Measurements from ENCODE around the gene PRIMA1. TPM values are rescaled to one million over a fixed set of nuclear protein-coding genes. Genes with fewer than 3 reads are reported as not detected.

The PRIMA1 gene
- total and polyA plus RNA-seq, 2 donors (not counting 1 experiment from before 2014, with no cell fraction given) = not detected

GRCh38 chr14:93736378-93737014, 51.8 kb downstream of the PRIMA1 start:
- TF ChIP-seq EZH2 (IDR thresholded peaks at IDR 0.05; ENCODE audit: low read length, missing control alignments) (no peak), CTCF (conservative IDR thresholded peaks at IDR 0.05 in 1 of 2, IDR thresholded peaks at IDR 0.05 in 1 of 2; ENCODE audit: low read depth in 1 of 2, low read length in 2 of 2) (no peak)
- H3K79me2 ChIP-seq (ENCODE audit: control insufficient read depth, insufficient read depth, low read length) = no peaks in the 10 kb centered on the region
- no peaks in the 10 kb centered on the region for H3K9me3 ChIP-seq (ENCODE audit: control insufficient read depth, insufficient read depth, low read depth, low read length)
- DNase-seq (ENCODE audit: low read depth in 2 of 2) = no peak
- H3K4me2 ChIP-seq (ENCODE audit: extremely low read depth, insufficient read depth, low read length) = no peak overlapping the region
- H3K27me3 ChIP-seq (ENCODE audit: control insufficient read depth, insufficient read depth, low read length) = no peaks in the 10 kb centered on the region
- no peak overlapping the region for H3K4me3 ChIP-seq (replicated peaks in 1 of 4; ENCODE audit: control extremely low read depth in 1 of 4, insufficient read depth in 1 of 4, low read depth in 3 of 4, low read length in 4 of 4)
- no peak overlapping the region for H3K9ac ChIP-seq (ENCODE audit: insufficient read depth, low read length)
- H3K36me3 ChIP-seq (ENCODE audit: control insufficient read depth, insufficient read depth, low read length) = no peaks in the 10 kb centered on the region
- no peak overlapping the region for H3K27ac ChIP-seq (ENCODE audit: insufficient read depth, low read length)
- no peaks in the 10 kb centered on the region for H4K20me1 ChIP-seq (ENCODE audit: control insufficient read depth, extremely low read depth, insufficient read depth, low read length)
- no peaks in the 10 kb centered on the region for H3K4me1 ChIP-seq (ENCODE audit: control insufficient read depth, extremely low read depth, insufficient read depth, low read length)
- H2AFZ ChIP-seq (ENCODE audit: low read length) = no peak overlapping the region

- no peaks in the 10 kb centered on the region for H3K79me2 ChIP-seq (ENCODE audit: control insufficient read depth, insufficient read depth, low read length)
- no peak overlapping the region for H3K27ac ChIP-seq (ENCODE audit: insufficient read depth, low read length)
- TF ChIP-seq CTCF (conservative IDR thresholded peaks at IDR 0.05 in 1 of 2, IDR thresholded peaks at IDR 0.05 in 1 of 2; ENCODE audit: low read depth in 1 of 2, low read length in 2 of 2) (no peak), EZH2 (IDR thresholded peaks at IDR 0.05; ENCODE audit: low read length, missing control alignments) (no peak)
- no peak overlapping the region for H2AFZ ChIP-seq (ENCODE audit: low read length)
- no peaks in the 10 kb centered on the region for H4K20me1 ChIP-seq (ENCODE audit: control insufficient read depth, extremely low read depth, insufficient read depth, low read length)
- H3K9ac ChIP-seq (ENCODE audit: insufficient read depth, low read length) = no peak overlapping the region
- H3K4me3 ChIP-seq (replicated peaks in 1 of 4; ENCODE audit: control extremely low read depth in 1 of 4, insufficient read depth in 1 of 4, low read depth in 3 of 4, low read length in 4 of 4) = no peak overlapping the region
- H3K27me3 ChIP-seq (ENCODE audit: control insufficient read depth, insufficient read depth, low read length) = no peaks in the 10 kb centered on the region
- H3K4me1 ChIP-seq (ENCODE audit: control insufficient read depth, extremely low read depth, insufficient read depth, low read length) = no peaks in the 10 kb centered on the region
- no peak overlapping the region for H3K4me2 ChIP-seq (ENCODE audit: extremely low read depth, insufficient read depth, low read length)
- no peak for DNase-seq (ENCODE audit: low read depth in 2 of 2)
- H3K36me3 ChIP-seq (ENCODE audit: control insufficient read depth, insufficient read depth, low read length) = no peaks in the 10 kb centered on the region
- no peaks in the 10 kb centered on the region for H3K9me3 ChIP-seq (ENCODE audit: control insufficient read depth, insufficient read depth, low read depth, low read length)
These were observed 53.1 kb downstream of the PRIMA1 start for GRCh38 chr14:93735206-93735605.

GRCh38 chr14:93734086-93734822, 54.0 kb downstream of the PRIMA1 start:
- DNase-seq (ENCODE audit: low read depth in 2 of 2) = no peak
- Histone ChIP-seq H3K36me3 (ENCODE audit: control insufficient read depth, insufficient read depth, low read length) (no peaks in the 10 kb centered on the region), H4K20me1 (ENCODE audit: control insufficient read depth, extremely low read depth, insufficient read depth, low read length) (no peaks in the 10 kb centered on the region), H3K9ac (ENCODE audit: insufficient read depth, low read length) (no peak overlapping the region), H3K27me3 (ENCODE audit: control insufficient read depth, insufficient read depth, low read length) (no peaks in the 10 kb centered on the region), H2AFZ (ENCODE audit: low read length) (no peak overlapping the region), H3K4me2 (ENCODE audit: extremely low read depth, insufficient read depth, low read length) (no peak overlapping the region), H3K4me1 (ENCODE audit: control insufficient read depth, extremely low read depth, insufficient read depth, low read length) (no peaks in the 10 kb centered on the region), H3K9me3 (ENCODE audit: control insufficient read depth, insufficient read depth, low read depth, low read length) (no peaks in the 10 kb centered on the region), H3K79me2 (ENCODE audit: control insufficient read depth, insufficient read depth, low read length) (no peaks in the 10 kb centered on the region), H3K27ac (ENCODE audit: insufficient read depth, low read length) (no peak overlapping the region), H3K4me3 (replicated peaks in 1 of 4; ENCODE audit: control extremely low read depth in 1 of 4, insufficient read depth in 1 of 4, low read depth in 3 of 4, low read length in 4 of 4) (no peak overlapping the region)
- TF ChIP-seq EZH2 (IDR thresholded peaks at IDR 0.05; ENCODE audit: low read length, missing control alignments) = no peak
- no peak for TF ChIP-seq CTCF (conservative IDR thresholded peaks at IDR 0.05 in 1 of 2, IDR thresholded peaks at IDR 0.05 in 1 of 2; ENCODE audit: low read depth in 1 of 2, low read length in 2 of 2)

Data from fibroblast of lung (primary cell).